NK-92 treated with Interleukin-12 subunit alpha and Interleukin-12 subunit beta, amount 100 ng/mL, for 24 hours (cell line): ENCODE results near the gene RPS6KB1.
"Not testable (repeated sequence)": the region's sequence is repeated elsewhere in the genome, so short reads cannot be mapped to it uniquely, and the experiment has no call there.

Experiments
- DNase-seq: peaks from one replicate; lab custom pipeline; 2025; lab: John Stamatoyannopoulos, UW

RPS6KB1 gene

GRCh38 chr17:59870482-59870881 lies 22.4 kb upstream of the RPS6KB1 start:
- DNase-seq, result no peak

GRCh38 chr17:59872351-59872750 lies 20.6 kb upstream of the RPS6KB1 start:
- DNase-seq, result no peak

GRCh38 chr17:59873414-59873813 lies 19.5 kb upstream of the RPS6KB1 start:
- not testable (repeated sequence) for DNase-seq

GRCh38 chr17:59874376-59874775 lies 18.5 kb upstream of the RPS6KB1 start:
- DNase-seq, result no peak

GRCh38 chr17:59876107-59876506 lies 16.8 kb upstream of the RPS6KB1 start:
- no peak for DNase-seq

- DNase-seq, result no peak
Measured at GRCh38 chr17:59877965-59878364, 15.0 kb upstream of the RPS6KB1 start.

- DNase-seq, result no peak
Measured at GRCh38 chr17:59878624-59879023, 14.3 kb upstream of the RPS6KB1 start.

- DNase-seq, result no peak
Measured at GRCh38 chr17:59884861-59885260, 8.1 kb upstream of the RPS6KB1 start.

- no peak for DNase-seq
Measured at GRCh38 chr17:59888145-59888750, 4.7 kb upstream of the RPS6KB1 start.

- DNase-seq, result no peak
Measured at GRCh38 chr17:59890720-59891119, 2.2 kb upstream of the RPS6KB1 start.

- peak; percentile 89 for DNase-seq
Measured at GRCh38 chr17:59892251-59892923, 534 bp upstream of the RPS6KB1 start.

GRCh38 chr17:59893676-59894100 lies 767 bp downstream of the RPS6KB1 start:
- no peak for DNase-seq

GRCh38 chr17:59897090-59897489 lies 4.2 kb downstream of the RPS6KB1 start:
- no peak for DNase-seq

- DNase-seq, result no peak
Measured at GRCh38 chr17:59899099-59899498, 6.2 kb downstream of the RPS6KB1 start.

GRCh38 chr17:59901604-59902003 lies 8.7 kb downstream of the RPS6KB1 start:
- DNase-seq, result no peak

- DNase-seq, result no peak
Measured at GRCh38 chr17:59903455-59903854, 10.5 kb downstream of the RPS6KB1 start.

- no peak for DNase-seq
Measured at GRCh38 chr17:59907467-59907866, 14.5 kb downstream of the RPS6KB1 start.

GRCh38 chr17:59914274-59914854 lies 21.4 kb downstream of the RPS6KB1 start:
- no peak for DNase-seq

- no peak for DNase-seq
Measured at GRCh38 chr17:59916446-59916845, 23.5 kb downstream of the RPS6KB1 start.

- DNase-seq, result not testable (repeated sequence)
Measured at GRCh38 chr17:59920637-59921036, 27.7 kb downstream of the RPS6KB1 start.

- not testable (repeated sequence) for DNase-seq
Measured at GRCh38 chr17:59930121-59930520, 37.2 kb downstream of the RPS6KB1 start.

- not testable (repeated sequence) for DNase-seq
Measured at GRCh38 chr17:59930768-59931167, 37.8 kb downstream of the RPS6KB1 start.

GRCh38 chr17:59933317-59933716 lies 40.4 kb downstream of the RPS6KB1 start:
- DNase-seq, result not testable (repeated sequence)
